ENCODE measurements around the gene ECSIT. TPM values are rescaled to one million over a fixed set of nuclear protein-coding genes. Genes with fewer than 3 reads are reported as not detected.

The ECSIT gene, protein sequence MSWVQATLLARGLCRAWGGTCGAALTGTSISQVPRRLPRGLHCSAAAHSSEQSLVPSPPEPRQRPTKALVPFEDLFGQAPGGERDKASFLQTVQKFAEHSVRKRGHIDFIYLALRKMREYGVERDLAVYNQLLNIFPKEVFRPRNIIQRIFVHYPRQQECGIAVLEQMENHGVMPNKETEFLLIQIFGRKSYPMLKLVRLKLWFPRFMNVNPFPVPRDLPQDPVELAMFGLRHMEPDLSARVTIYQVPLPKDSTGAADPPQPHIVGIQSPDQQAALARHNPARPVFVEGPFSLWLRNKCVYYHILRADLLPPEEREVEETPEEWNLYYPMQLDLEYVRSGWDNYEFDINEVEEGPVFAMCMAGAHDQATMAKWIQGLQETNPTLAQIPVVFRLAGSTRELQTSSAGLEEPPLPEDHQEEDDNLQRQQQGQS
- total RNA-seq: 26.6 and 26.8 TPM in 2 replicates

DNA sequence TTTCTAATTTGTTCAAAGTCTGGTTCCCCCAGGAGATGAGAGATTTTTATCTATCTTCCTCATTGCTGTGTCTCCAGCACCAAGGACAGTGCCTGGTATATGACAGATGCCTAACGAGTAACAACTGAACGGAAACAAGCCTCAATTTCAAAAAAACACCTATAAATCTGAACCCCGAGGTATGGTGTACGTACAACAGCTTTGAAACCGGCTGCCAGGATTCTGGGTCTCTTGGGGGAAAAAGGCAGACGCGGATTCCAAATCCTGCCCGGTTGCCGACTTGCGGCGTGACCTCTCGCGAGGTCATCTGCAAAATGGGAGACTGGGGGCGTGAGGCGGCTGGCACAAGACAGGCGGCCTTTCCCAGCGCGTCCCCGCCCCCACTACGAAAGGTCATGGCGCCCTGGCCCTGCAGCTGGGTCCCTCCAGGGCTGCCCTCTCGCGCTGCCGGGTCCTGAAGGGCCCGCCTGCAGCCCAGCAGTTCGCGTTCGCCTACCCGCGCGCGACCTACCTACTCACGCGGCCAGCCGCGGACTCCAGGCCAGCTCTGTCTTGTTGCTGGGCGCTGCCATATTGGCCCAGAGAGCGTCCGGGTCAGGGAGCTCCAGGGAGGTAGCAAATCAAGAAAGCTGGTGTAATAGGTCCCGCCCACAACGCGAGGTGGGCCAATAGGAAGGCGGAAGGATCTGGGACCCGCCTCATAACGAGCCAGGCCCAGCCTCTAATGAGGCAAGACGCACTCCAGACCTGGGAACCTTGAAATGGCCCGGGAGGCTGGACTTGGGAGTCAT is at the start of gene ECSIT:
TSS of gene ECSIT (minus strand) at position 584 of the 791 bp plus-strand sequence. CDS start 9,964 bp downstream, outside the sequence.

DNA sequence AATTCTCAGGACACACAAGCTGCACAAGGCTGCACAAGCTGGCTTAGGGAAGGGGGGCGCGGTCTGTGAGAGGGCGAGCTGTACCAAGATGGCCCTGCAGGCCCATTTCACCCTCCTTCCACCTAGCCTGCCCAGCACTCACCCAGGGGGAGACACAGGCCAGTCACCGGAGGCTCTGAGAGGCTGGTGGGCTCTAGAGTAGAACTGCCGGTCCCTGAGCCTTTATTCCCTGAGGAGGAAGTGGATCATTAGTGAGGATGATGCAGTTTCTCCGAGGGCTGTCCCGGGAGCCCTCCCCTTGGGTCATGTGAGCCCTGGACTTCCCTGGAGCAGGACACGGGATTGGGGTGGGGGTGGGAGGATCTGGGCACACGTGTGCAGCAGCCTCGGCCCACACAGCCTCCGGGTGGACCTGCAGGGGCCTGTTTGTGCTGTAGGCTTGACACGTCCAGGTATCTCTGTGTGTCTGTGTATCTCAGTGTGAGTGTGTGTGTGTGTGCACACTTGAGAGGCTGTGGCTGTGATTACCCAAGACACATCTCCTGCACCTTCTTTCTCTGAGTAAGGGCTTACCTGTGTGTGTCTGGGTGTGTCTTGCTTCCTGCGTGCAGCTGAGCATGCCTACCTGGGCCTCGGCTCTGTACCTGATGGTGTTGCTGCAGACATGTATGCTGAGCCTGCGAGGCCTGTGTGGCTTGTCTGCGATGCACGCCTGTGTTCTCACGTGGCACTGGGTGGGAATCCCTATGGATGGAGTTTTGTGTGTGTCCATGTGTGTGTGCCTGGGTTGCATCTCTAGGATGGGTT is 48.7 kb upstream of the ECSIT start, which contains the start of gene ACP5:
TSS of gene ACP5 (minus strand) at position 195 of the 807 bp plus-strand sequence. CDS start 328 bp downstream, outside the sequence.

DNA sequence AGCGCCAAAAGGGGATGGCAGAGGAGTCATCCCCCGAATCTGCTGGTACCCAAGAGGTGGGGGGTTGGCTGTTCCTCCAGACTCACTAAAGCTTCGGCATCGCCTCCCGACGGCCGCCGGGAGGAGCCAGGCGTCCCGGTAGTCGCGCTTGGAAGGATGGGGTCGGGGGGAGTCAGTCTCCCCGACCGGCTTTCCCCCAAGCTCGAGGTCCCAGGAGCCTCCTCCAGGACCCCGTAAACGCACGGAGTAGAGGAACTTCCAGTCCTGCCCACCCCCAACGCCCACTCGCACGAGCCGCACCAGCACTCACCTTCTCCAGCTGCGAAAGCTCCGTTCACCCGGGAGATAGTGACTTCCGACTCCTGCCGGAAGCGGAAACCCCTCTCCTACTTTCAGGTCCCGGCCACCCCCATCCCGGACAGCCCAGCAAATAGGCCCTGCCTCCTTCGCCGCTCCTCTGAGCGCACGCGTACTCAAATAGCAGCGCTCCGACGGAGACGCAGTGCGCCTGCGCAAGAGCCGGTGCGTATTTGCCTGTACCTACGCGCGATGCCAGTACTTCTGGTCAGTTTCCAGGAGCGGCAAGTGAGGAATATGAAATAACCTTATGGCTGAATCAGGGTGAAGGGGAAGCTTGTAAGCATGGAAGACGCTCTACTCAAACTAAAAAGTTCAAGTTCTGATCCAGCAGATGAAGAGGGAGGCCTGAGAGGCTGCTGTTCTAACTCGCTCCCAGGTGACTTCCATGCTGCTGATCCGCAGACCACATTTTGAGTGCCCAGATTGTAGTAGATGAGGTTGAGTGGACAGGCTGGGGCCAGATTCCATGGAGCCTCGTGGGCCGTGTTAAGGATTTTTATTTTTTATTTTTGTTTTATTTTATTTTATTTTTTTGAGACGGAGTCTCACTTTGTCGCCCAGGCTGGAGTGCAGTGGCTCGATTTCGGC is 30.2 kb upstream of the ECSIT start, which contains the start of gene ELOF1:
TSS of gene ELOF1 (minus strand) at position 350 of the 948 bp plus-strand sequence. CDS start 4,883 bp downstream, outside the sequence.

DNA sequence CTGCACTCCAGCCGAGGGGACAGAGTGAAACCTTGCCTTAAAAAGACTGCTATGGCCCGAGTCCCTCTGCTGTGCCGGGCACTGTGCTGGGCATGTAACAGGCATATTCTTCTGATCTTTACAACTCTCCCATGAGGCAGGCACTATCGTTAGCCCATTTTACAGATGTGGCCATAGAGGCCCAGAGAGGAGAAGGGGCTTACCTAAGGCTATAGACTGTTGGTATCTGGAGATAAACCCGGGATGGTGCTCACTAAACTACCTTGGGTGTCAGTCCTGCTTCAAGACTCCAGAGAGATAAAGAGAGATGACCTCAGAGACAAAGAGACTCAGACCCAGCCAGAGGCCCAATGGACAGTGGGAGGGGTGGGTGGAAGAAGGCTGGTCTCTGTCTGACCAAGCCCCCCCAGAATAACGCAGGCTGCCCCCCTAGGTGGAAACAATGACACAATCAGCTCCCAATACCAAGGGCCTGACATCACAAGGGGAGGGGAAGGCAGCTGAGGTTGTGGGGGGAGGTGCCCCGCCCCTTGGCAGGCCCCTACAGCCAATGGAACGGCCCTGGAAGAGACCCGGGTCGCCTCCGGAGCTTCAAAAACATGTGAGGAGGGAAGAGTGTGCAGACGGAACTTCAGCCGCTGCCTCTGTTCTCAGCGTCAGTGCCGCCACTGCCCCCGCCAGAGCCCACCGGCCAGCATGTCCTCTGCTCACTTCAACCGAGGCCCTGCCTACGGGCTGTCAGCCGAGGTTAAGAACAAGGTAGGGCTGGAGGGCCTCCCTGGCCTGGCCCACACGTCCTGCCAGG is 9.5 kb upstream of the ECSIT start, which contains the start of gene CNN1:
TSS of gene CNN1 (plus strand) at position 620 of the 805 bp plus-strand sequence. CDS start at position 697, 77 bp downstream.

DNA sequence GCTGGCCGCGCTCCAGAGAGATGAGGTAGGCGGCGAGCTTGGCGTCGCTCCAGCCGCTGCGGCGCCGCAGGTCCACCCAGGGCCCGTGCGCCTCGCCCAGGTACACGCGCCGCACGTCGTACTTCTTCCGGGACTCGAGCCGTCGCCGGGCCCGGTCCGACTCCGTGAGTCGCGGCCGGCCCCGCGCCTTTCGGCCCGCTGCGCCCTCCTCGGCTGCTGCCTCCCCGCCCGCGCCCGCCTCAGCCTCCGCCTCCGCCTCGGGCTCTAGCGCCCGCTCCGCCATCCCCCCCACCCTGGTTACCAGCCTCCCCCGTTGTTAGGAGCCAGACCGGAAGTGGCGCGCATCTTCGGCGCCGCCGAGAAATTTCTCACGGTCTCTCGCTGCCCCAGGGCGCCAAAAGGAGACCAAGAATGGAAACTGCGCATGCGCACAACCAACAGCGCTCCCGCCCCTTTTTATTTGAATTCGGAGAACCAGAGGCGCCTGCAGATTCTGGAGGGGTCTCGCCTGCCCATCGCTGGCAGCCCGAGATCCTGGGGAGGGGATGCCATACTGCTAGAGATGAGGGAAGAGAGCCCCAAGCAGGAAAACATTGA is 23.3 kb downstream of the ECSIT start, which contains the start of gene ZNF653:
TSS of gene ZNF653 (minus strand) at position 336 of the 597 bp plus-strand sequence. CDS start at position 283, 53 bp downstream.

DNA sequence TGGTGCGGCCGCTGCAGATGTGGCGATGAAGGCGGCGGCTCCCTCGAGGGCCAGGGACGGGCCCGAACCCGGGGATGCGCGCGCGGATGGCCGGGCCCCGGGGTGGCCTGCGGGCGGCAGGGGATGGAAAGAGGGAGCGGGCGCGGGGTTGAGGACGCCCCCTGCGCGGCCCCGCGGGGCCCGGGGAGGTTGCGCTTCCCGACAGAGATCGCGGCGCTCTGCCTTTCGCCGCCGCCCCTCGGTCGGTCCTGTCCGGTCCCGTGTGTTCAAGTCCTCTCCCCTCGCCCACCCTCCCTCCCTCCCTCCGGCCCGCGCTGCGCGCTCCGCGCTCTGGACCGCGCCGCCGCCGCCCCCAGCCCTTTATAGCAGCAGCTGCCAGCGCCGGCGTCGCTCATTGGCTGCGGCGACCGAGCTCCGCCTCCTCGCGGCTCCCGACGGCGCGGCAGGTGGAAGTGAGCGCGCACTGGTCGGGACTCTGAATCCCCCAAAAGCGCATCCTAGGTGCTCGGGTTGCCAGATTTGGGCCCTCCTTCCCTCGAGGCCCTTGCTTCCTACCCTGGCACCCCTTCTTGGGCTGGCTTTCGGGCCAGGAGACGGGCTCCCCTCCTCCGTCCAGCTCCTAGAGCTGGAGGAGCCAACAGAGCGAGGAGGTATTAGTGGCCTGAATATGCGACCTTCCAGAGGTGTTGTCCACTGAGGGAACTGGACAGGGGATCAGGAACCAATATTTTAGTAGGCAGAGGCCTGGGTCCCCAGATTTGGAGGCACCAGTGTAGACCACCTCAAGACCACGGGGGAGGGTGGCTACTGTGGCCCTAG is 48.0 kb downstream of the ECSIT start, which contains the start of gene ELAVL3:
TSS of gene ELAVL3 (minus strand) at position 332 of the 819 bp plus-strand sequence. CDS start 438 bp downstream, outside the sequence.

Other genes with a start within 250 kb of the ECSIT start
- not detected in 2 replicates for gene TSPAN16, start 233.0 kb downstream of the ECSIT start, total RNA-seq
- 10.8 and 26.4 TPM in 2 replicates for gene RAB3D, start 189.5 kb downstream of the ECSIT start, total RNA-seq
- 39.3 and 42.4 TPM in 2 replicates for gene TMEM205, start 182.9 kb downstream of the ECSIT start, total RNA-seq
- 8.3 and 12.1 TPM in 2 replicates for gene CCDC159, start 182.6 kb downstream of the ECSIT start, total RNA-seq
- gene PLPPR2, start 173.7 kb downstream of the ECSIT start, total RNA-seq: 31.2 and 34.9 TPM in 2 replicates
- gene SWSAP1, start 154.5 kb downstream of the ECSIT start, total RNA-seq: 0.50 and 0.65 TPM in 2 replicates
- gene EPOR, start 144.8 kb downstream of the ECSIT start, total RNA-seq: 12.6 and 12.7 TPM in 2 replicates
- gene RGL3, start 109.8 kb downstream of the ECSIT start, total RNA-seq: 4.8 and 6.4 TPM in 2 replicates
- 0.23 and 0.26 TPM in 2 replicates for gene ODAD3, start 94.0 kb downstream of the ECSIT start, total RNA-seq
- gene PRKCSH, start 93.5 kb downstream of the ECSIT start, total RNA-seq: 443 and 455 TPM in 2 replicates
- not detected in 2 replicates for gene ELAVL3, start 48.1 kb downstream of the ECSIT start, total RNA-seq
- gene ZNF653, start 23.3 kb downstream of the ECSIT start, total RNA-seq: 5.2 and 6.1 TPM in 2 replicates
- 25.2 and 31.1 TPM in 2 replicates for gene CNN1, start 9.7 kb upstream of the ECSIT start, total RNA-seq
- 27.5 and 28.2 TPM in 2 replicates for gene ELOF1, start 30.1 kb upstream of the ECSIT start, total RNA-seq
- gene ACP5, start 48.5 kb upstream of the ECSIT start, total RNA-seq: 2.4 TPM in 2 replicates
- gene ZNF627, start 68.3 kb upstream of the ECSIT start, total RNA-seq: 15.2 and 16.5 TPM in 2 replicates
- gene ZNF823, start 209.8 kb upstream of the ECSIT start, total RNA-seq: 3.6 and 3.9 TPM in 2 replicates
- gene ZNF441, start 237.9 kb upstream of the ECSIT start, total RNA-seq: 10.7 and 12.3 TPM in 2 replicates